ENCODE results near the gene SPOCK3.
A peak's percentile ranks its signal among the peaks of the same experiment; 100 is the strongest.
"Not testable (repeated sequence)": the region's sequence is repeated elsewhere in the genome, so short reads cannot be mapped to it uniquely, and the experiment has no call there.

The SPOCK3 gene

GRCh38 chr4:167031534-167032156 lies 202.6 kb downstream of the SPOCK3 start:
- DNase-seq, result no peak

GRCh38 chr4:167028976-167029375 lies 205.3 kb downstream of the SPOCK3 start:
- no peak for DNase-seq

GRCh38 chr4:167025670-167026069 lies 208.6 kb downstream of the SPOCK3 start:
- DNase-seq, result no peak

- no peak for DNase-seq
Measured at GRCh38 chr4:167023364-167023925, 210.8 kb downstream of the SPOCK3 start.

GRCh38 chr4:167021545-167022155 lies 212.6 kb downstream of the SPOCK3 start:
- DNase-seq, result peak; percentile 71 to 87 (median 80)

GRCh38 chr4:167020410-167020809 lies 213.9 kb downstream of the SPOCK3 start:
- DNase-seq, result peak in 1 of 3 donors; percentile 12

- no peak for DNase-seq
Measured at GRCh38 chr4:167014944-167015343, 219.3 kb downstream of the SPOCK3 start.

- DNase-seq, result no peak
Measured at GRCh38 chr4:167003326-167003725, 231.0 kb downstream of the SPOCK3 start.

- DNase-seq, result no peak
Measured at GRCh38 chr4:167000141-167000852, 234.0 kb downstream of the SPOCK3 start.

GRCh38 chr4:166996216-166996615 lies 238.1 kb downstream of the SPOCK3 start:
- no peak for DNase-seq

GRCh38 chr4:166994686-166995085 lies 239.6 kb downstream of the SPOCK3 start:
- DNase-seq, result no peak

GRCh38 chr4:166991006-166991561 lies 243.2 kb downstream of the SPOCK3 start:
- DNase-seq, result no peak

- DNase-seq, result no peak
Measured at GRCh38 chr4:166989886-166990285, 244.4 kb downstream of the SPOCK3 start.

GRCh38 chr4:166987026-166987425 lies 247.3 kb downstream of the SPOCK3 start:
- no peak for DNase-seq

GRCh38 chr4:166981847-166982246 lies 252.4 kb downstream of the SPOCK3 start:
- no peak for DNase-seq

- DNase-seq, result no peak
Measured at GRCh38 chr4:166980419-166980818, 253.9 kb downstream of the SPOCK3 start.

GRCh38 chr4:166977596-166977995 lies 256.7 kb downstream of the SPOCK3 start:
- no peak for DNase-seq

GRCh38 chr4:166972071-166972470 lies 262.2 kb downstream of the SPOCK3 start:
- no peak for DNase-seq

GRCh38 chr4:166968219-166968618 lies 266.1 kb downstream of the SPOCK3 start:
- not testable (repeated sequence) for DNase-seq

- no peak for DNase-seq
Measured at GRCh38 chr4:166965562-166965961, 268.7 kb downstream of the SPOCK3 start.

- no peak for DNase-seq
Measured at GRCh38 chr4:166957451-166957850, 276.8 kb downstream of the SPOCK3 start.

GRCh38 chr4:166956484-166956883 lies 277.8 kb downstream of the SPOCK3 start:
- DNase-seq, result no peak

GRCh38 chr4:166941629-166942028 lies 292.7 kb downstream of the SPOCK3 start:
- no peak for DNase-seq

- no peak for DNase-seq
Measured at GRCh38 chr4:166930464-166930863, 303.8 kb downstream of the SPOCK3 start.

All from suppressor macrophage treated with lipopolysaccharide for 1 hour (primary cell).